HG03095 (cell line): Measurements from ENCODE around the gene C1orf210.

Experiments
- ATAC-seq: cut with Tn5 transposase; IDR thresholded peaks from one replicate; pipeline ENCODE4 v1.9.1; 2021; ENCODE audit warnings: moderate library complexity; ENCODE audit not compliant: unreplicated experiment

The C1orf210 gene

GRCh38 chr1:43312663-43313515, 27.5 kb upstream of the C1orf210 start:
- no peak for ATAC-seq

GRCh38 chr1:43312212-43312623, 26.8 kb upstream of the C1orf210 start:
- no peak for ATAC-seq

GRCh38 chr1:43311521-43311920, 26.1 kb upstream of the C1orf210 start:
- no peak for ATAC-seq

- ATAC-seq: no peak
These were observed 24.1 kb upstream of the C1orf210 start for GRCh38 chr1:43309405-43310025.

GRCh38 chr1:43308635-43309404, 23.4 kb upstream of the C1orf210 start:
- no peak for ATAC-seq

- ATAC-seq: no peak
These were observed 22.2 kb upstream of the C1orf210 start for GRCh38 chr1:43307458-43308158.

- ATAC-seq: no peak
These were observed 21.5 kb upstream of the C1orf210 start for GRCh38 chr1:43306688-43307457.

GRCh38 chr1:43305926-43306687, 20.7 kb upstream of the C1orf210 start:
- no peak for ATAC-seq

GRCh38 chr1:43305461-43305860, 20.1 kb upstream of the C1orf210 start:
- ATAC-seq: no peak

GRCh38 chr1:43304771-43305300, 19.5 kb upstream of the C1orf210 start:
- ATAC-seq: no peak

GRCh38 chr1:43304314-43304681, 18.9 kb upstream of the C1orf210 start:
- no peak for ATAC-seq

- ATAC-seq: no peak
These were observed 18.3 kb upstream of the C1orf210 start for GRCh38 chr1:43303471-43304313.

- no peak for ATAC-seq
These were observed 17.5 kb upstream of the C1orf210 start for GRCh38 chr1:43302721-43303470.

- no peak for ATAC-seq
These were observed 16.8 kb upstream of the C1orf210 start for GRCh38 chr1:43302201-43302600.

- ATAC-seq: no peak
These were observed 15.2 kb upstream of the C1orf210 start, which contains the start of gene TIE1 for GRCh38 chr1:43300378-43301094. TIE1 (plus strand) TSS chr1:43300982; CDS start chr1:43301072, 90 bp downstream.

- no peak for ATAC-seq
These were observed 13.7 kb upstream of the C1orf210 start for GRCh38 chr1:43299101-43299500.

- ATAC-seq: no peak
These were observed 12.7 kb upstream of the C1orf210 start for GRCh38 chr1:43298055-43298454.
